Effector CD4-positive, alpha-beta T cell (primary cell): ENCODE data around the gene HHIP.

Experiments used
- DNase-seq: peaks from one replicate; pipeline ENCODE4 v3.0.0-alpha.2; 2020

Gene HHIP

DNA sequence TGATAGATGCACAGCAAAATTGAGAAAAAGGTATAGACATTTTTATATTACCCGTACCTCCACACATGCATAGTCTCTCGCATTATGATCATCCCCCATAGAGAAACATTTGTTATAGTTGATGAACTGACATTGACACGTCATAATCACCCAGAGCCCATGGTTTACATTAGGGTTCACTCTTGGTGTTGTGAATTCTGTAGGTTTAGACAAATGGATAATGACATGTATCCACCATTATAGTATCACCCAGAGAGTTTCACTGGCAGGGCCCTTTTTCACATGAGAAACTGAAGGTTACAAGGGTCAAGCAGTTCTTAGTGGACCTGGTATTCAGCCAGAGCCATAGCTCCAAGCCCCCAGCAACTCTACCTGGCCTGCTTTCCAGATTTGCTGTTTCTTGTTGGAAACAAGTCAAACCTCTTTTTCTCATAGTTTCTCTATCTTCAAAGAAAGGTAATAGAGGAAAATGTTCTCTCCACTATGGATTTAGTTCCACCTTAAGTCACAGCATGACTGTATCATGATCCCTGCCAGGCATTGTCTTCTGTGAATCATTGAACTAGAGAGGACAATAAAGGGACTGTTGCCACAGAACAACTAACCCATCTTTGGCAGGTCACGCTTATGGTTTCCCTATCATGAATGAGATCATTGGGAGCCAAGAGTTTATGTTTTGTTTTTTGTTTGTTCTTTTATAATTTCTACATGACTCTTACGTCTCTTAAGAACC lies 64.0 kb downstream of the HHIP start:
- DNase-seq, result no peak

- DNase-seq, result no peak
Observed at GRCh38 chr4:144710526-144710912, 64.6 kb downstream of the HHIP start.

DNA sequence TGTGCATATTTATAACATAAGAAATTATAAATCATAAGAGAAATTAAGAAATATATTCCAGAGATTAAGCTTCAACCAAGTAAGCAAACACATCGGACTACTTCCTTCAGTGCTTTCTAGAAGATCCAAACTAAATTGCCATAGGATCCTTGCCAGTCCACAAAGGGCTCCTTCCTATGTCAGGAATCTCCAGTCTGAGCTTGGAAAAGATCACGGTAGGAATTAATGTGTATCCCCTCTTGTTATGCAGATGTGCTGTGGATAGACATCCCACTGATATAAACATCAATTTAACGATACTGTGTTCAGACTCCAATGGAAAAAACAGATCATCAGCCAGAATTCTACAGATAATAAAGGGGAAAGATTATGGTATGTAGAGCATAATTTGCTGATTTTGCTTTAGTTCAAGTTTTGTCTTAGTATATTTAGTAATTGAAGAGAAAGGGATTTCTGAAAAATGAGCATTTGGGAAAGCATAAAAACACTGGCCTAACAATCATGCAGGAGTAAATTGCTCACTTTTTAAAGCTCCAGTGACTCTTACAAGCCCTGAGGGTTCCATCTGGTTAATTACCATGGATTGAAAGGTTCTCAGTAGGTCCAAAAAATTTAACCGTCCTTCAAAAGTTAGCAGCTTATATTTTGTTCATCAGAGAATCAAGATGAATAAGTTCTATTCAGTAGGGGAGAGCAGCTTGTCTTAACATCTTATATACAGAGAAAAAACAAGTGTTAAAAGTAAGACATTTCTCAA lies 65.9 kb downstream of the HHIP start:
- DNase-seq, result no peak

GRCh38 chr4:144712775-144713174 lies 66.8 kb downstream of the HHIP start:
- no peak for DNase-seq

DNA sequence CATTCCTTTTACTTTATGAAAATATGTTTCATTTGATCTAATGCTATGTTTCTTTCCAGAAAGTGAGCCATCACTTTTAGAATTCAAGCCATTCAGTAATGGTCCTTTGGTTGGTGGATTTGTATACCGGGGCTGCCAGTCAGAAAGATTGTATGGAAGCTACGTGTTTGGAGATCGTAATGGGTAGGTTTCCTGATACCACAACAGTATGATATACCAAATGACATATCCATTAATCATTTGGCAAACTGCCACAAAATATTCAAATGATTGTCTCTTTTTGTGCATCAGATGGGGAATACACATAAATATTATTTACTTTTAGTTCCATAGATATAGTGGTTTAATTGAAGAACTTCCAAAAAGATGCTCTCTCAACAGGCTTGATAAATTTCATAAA lies 68.2 kb downstream of the HHIP start:
- no peak for DNase-seq

GRCh38 chr4:144715230-144715629 lies 69.3 kb downstream of the HHIP start:
- no peak for DNase-seq

- no peak for DNase-seq
Observed at GRCh38 chr4:144716778-144717177, 70.8 kb downstream of the HHIP start.

- DNase-seq, result no peak
Observed at GRCh38 chr4:144718958-144719512, 73.1 kb downstream of the HHIP start.

DNA sequence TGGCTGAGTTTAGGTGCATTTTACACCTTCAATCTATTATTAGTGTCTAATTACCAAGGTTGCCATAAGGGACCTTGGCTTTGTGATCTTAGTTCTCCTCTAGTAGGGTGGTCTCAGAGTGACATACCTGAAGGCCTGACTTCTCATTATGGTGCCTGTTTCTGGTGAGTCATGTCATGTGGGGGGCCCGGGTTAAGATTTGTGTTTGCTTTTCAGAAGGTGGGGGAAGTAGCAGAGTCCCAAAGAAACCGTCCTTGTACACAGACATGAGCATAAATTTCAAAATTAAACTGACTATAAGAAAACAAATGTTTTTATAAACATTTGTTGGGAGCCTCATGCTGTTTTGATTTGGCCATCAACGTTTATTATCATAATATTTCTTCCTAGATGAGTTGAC lies 74.5 kb downstream of the HHIP start:
- DNase-seq, result no peak

DNA sequence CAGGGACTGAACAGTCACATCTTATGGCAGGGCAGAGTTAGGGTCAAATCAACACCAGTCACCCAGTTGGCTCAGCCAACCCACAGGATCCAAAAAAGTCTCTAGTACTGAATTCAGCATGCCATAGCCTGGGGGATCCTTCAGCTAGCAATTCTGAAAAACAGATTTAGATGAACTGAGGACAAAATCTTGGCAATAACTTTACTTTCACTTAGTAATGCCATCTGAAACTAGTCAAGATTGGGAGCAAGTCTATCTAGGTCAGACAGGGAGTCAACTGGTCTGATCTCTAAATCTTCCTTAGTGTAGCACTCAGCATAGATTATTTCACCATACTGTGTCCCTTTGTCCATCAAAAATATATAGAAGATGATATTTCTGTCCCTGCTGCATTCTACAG lies 76.0 kb downstream of the HHIP start:
- no peak for DNase-seq

DNA sequence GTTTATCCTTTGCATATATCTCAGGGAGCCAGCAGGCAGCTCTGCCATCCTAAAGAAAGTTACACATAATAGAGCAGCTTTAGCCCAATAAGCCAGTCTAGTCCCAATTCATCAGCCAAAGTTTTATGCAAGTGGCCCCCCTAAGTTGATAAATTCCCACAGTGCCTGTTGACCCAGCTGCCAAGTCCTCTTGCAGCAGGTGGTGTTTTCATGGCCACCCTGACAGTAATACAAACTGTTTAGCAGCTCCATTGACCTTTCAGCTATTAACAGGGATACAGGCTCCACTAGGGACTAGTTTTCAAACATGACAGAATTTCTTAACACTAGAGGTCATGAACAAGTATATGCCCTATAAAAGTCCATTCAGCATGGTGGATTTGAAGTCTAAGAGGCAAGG lies 77.5 kb downstream of the HHIP start:
- no peak for DNase-seq

GRCh38 chr4:144729175-144729574 lies 83.2 kb downstream of the HHIP start:
- no peak for DNase-seq

DNA sequence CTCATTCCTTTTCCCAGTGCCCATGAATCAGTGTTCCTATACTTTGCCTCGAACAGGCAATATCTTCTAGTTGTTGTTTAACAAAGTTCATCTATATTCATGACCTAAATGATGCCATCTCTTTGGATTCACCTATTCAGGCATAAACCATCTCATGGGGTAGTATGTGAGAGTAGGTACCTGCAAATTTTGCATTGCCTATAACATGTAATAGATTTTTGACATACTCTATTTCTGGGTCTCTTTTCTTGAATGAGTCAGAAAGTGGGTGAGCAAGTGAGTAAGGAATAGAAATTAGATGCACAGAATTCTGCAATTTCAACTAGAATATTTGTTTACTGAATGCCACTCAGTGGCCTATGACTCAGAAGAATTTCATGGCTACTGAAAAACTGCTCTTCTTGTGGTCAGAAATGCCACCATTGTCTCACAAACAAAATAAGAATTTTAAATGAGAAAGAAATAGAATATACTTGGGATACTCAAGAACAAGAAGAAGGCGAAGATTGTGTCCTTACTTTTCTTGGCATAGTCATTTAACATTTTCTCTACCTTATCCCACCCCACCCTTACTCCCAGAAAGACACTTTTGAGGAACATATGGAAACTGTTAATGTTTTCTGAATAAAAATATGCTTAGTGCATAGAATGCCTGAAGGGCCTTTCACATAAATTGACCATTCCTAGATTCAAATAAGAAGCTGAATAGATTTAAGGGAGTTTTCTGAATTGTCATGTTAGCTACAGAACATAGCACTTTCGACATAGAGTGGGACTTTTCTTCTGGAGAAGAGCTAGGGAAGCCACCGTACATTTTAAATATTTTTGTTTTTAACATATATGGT lies 86.8 kb downstream of the HHIP start:
- DNase-seq, result no peak

DNA sequence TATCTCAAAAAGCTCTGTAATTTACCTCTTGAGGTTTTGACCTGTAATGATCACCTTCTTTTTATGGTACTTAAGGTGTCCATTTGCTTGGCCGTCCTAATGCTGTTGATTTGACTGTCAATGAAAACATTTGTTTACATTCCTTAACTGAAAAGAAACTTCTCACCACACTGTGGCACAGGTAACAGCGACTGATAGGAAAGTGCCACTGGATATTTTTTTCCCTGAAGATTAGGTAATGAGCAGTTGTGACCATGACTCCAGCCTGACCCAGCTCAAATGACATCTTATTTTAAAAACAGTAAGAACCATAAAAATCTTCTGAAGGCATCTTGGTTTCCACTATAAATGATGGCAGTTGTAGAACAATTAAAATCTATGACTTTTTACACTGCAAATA lies 87.6 kb downstream of the HHIP start:
- no peak for DNase-seq

DNA sequence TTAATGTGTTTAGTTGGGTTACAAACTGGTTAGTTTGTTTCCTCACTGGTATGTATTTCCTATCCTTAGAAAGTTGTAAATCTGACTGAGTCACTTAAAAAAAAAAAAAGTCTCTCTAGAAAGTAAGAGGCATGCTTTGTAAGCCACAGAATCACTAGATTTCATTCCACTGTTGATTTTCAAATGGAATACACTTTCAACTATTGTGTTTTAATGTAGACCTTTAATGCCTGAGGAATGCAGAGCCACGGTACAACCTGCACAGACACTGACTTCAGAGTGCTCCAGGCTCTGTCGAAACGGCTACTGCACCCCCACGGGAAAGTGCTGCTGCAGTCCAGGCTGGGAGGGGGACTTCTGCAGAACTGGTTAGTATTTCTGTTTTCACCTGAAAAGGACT lies 88.6 kb downstream of the HHIP start:
- DNase-seq, result no peak

DNA sequence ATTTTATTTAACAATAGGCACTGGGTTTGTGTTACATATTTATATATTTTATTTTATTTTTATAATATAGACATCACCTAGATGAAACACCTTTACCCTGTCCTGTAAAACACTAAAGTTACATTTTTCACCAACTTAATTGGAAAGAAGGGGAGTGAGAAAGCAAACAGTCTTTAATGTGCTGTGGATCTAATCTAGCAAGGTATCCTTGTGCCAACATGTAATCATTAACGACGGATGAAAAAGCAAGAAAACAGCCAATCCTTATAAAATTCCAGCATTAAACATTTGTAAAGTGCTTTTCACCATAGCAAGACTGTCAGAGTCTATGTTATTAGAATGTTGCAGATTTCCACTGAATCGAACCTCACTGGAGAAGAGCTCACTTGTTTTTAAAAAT lies 92.7 kb downstream of the HHIP start:
- no peak for DNase-seq

DNA sequence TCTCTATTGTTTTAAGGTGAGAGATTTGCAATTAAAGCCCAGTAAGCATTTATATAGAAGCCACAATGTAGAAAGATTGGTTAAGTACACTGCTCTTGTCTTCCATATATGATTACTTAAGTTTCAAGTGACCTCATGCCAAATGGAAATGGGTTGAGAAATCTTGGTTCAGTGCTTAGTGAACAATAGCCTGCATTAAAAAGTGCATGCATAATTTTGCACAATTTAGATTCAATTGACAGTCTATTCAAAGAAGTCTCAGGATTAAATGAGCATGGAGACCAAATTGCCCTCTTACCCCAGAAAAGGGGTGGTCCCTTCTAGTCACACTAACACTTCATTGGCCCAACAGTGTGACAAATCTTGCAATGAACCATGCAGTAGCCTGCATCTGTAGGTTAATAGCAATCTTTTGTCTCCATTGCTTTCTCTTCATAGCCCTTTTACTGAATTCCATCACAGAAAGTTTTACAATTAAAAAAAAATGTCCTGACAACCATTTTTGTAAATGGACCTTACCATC lies 93.6 kb downstream of the HHIP start:
- no peak for DNase-seq

DNA sequence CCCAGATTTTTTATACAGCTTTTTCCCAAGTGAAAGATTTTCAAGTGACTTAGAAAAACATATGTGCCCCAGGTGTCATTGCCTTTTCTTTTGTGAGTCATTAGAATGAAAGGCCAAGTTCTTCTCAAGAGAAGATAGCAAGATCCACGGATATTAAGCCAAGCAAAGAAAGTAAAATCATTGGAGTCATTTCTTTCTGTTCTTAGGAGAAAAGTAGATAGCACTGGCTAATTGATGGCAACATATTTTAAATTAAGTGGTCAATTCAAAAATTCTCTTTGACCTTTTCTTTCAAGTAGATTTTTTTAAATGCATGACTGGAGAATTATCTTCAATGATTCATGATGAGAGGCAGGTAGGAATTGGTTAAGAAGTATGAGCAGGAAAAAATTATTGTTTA lies 94.4 kb downstream of the HHIP start:
- DNase-seq, result no peak

DNA sequence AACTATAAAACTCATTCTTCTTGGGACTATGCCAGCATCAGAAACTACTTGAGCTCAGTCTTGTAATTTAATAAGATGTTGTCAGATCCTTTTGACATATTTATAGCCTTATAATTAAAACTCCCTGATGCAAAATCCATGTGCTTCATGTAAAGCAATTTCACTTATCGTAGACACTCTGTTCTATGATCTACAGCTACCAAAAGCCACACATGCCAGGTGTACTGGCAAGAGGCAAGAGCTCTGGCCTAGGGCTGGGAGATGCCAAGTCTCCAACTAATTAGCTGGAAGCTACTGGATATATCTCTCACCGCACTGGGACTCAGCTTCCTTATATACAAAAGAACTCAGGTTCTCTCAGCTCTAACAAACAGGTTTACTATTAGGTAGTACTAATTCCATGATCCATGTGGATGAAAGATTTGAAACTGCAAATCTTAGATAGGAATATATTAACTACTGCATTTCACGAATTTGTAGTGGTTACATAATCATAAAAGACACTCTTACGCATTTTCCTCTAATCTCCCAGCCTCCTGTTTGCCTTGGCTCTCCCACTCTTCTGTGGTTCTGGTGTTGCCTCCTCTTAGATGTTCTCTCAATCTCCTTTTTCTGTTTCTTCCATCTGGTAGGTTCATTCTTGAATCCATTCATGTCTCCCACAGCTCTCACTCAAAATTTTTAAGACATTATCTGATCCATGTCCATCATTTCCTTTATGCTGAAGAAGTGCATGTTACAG lies 103.0 kb downstream of the HHIP start:
- DNase-seq, result no peak

DNA sequence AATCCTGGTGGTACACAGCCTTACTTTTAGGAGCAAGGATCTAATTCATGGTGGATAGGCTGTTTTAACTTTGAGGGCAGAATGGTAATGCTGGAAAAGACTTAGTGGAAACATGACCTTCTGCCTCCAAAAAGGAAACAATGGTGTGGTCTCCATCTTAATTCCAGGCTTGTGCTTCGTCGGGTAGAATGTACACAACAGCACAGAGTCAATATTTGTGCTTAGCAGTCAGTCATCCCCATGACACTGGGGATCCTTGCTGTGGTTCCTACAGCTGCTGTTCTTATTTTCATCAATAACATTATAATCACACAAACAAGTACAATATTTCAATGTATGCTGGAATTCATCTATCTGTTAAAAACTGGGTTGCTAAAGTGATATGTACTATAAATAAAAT lies 104.4 kb downstream of the HHIP start:
- DNase-seq, result no peak

GRCh38 chr4:144754562-144755410 lies 108.8 kb downstream of the HHIP start:
- DNase-seq, result no peak
